ENCODE data around the gene DCTD.

- TF ChIP-seq EZH2 (IDR thresholded peaks at IDR 0.05) = no peak
- no peak for TF ChIP-seq EZH2phosphoT487 (IDR thresholded peaks at IDR 0.05)
Observed at GRCh38 chr4:182928061-182928460, 10.9 kb upstream of the DCTD start.
